ENCODE results near the gene RRBP1.

Gene RRBP1

GRCh38 chr20:17646961-17647301 lies 35.1 kb downstream of the RRBP1 start:
- DNase-seq, result no peak

- no peak for DNase-seq
Measured at GRCh38 chr20:17646209-17646960, 35.7 kb downstream of the RRBP1 start.

GRCh38 chr20:17645546-17646208 lies 36.4 kb downstream of the RRBP1 start:
- DNase-seq, result no peak

DNA sequence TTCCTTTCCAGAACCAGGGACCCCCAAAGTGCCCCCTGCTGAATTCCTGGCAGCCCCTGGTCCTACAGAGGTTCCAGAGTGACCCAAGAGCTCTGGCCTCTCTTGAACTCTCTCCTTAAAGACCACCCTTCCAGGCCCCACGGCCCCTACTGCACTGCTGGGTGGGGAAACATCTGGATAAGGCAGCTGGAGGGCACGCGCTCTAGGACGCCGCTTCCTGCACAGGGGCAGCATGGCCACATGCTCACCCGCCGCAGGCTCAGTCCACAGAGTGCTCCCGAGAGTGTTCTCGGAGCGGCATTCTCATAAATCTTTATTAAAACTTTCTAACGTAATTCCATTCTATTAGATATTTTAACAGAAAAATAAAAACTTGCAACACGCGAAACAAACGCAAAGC lies 37.0 kb downstream of the RRBP1 start:
- no peak for DNase-seq

GRCh38 chr20:17644451-17644850 lies 37.6 kb downstream of the RRBP1 start:
- DNase-seq, result no peak

- DNase-seq, result no peak
Measured at GRCh38 chr20:17643531-17644188, 38.4 kb downstream of the RRBP1 start.

DNA sequence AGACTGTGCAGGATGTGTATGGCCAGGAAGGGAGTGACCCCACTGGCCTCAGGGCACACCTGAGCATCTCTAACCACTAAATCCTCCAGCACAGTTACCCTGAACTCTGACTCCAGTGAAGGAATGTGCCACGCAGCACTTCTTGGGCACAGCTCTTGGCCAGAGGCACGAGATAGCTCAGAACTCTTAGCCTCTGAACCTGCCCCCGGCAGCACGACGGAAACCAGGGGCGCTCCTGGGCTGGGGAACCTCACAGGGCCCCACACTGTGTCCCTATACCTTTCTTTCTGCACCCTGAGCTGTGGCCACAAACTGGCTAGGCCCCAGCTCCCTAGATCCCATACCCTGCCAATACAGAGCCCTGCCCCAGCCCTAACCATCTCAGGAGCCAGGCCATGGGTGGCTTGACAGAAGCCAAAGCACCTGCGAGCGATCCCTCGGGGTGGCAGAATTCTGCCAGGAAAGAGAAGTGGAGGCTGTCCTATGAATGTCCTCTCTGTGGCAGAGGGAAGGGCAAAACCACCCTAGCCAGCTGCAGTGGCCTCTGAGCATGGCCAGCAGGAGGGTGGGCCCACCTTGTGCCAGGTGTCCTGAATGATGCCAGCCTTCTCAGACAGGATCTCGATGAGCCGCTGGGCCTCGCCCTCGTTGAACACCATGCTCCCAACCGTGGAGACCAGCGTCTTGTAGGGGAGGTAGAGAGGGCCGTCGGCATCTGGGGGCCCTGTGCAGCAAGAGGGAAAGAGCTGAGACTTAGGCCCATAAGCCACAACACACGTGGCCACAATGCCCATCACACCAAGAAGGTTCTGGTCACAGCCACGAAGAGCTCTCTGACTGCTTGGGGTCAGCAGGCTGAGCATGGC lies 39.4 kb downstream of the RRBP1 start:
- DNase-seq, result no peak

DNA sequence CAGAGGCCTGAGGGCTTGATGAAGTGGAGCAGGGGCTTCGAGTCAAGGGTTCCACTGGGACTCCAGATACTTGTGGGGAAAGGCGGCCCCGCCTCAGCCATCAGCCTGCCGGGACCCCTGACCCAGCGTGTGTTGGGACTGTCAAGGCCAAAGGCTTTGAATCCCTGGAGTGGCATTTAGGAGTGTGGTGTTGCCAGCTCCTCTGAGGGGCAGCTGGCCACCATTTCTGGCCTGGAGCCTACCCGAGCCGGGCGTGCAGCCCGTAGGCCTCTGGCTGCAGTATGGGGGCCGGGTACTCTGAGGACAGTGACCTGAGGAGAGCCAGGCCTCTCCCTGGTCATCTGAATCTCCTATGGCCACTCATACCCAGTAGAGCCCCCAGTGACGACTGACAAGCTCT lies 40.0 kb downstream of the RRBP1 start:
- DNase-seq, result no peak

DNA sequence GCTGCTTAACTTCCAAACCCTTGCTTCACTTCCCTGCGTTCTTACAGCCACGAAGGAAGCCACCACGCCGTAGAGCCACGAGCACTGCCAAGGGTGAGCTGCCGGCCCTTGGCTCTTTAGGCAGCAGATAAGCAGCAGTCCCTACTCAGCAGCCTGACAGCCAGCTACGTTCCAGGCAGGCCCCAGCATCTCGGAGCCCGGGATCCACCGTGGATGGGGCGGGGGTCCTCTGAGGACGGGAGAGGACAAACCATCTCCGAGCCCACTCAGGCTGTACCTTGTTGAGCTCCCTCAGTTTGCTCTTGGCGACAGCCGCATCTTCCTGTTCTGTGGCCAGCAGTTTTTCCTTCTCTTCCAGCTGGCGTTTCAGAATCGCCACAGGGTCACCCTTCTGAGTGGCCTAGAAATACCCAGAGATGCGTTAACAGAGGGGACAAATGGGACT lies 40.5 kb downstream of the RRBP1 start:
- no peak for DNase-seq

- DNase-seq, result no peak
Measured at GRCh38 chr20:17640875-17641378, 41.1 kb downstream of the RRBP1 start.

- DNase-seq, result no peak
Measured at GRCh38 chr20:17640146-17640874, 41.7 kb downstream of the RRBP1 start.

DNA sequence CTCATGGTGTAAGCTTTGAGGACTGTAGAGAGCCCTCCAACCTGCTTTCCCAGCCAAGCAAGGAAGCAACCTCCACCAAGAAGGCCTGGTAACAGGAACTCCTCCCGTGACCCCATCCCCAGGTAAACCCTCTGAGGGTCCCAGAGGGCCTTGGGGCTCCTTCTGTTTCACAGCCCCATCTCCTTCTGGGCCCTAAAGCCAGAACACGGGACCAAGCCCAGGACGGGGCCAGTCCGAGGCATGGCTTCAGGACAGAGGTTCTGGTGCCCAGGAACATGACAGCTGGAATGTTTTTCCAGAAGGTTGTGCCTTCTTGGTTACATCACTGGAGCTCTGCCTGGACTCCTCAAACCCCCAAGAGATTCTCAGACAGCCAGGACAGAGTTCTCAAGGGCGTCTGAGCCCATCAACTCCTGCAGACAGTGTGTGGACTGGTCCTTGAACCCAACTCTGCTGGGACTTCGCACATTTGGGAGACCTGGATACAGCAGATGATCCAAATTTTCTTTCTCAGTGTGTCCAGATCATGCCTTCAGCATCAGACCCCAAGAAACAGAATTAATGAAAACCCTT lies 43.1 kb downstream of the RRBP1 start:
- no peak for DNase-seq

GRCh38 chr20:17637985-17638640 lies 43.9 kb downstream of the RRBP1 start:
- DNase-seq, result no peak

DNA sequence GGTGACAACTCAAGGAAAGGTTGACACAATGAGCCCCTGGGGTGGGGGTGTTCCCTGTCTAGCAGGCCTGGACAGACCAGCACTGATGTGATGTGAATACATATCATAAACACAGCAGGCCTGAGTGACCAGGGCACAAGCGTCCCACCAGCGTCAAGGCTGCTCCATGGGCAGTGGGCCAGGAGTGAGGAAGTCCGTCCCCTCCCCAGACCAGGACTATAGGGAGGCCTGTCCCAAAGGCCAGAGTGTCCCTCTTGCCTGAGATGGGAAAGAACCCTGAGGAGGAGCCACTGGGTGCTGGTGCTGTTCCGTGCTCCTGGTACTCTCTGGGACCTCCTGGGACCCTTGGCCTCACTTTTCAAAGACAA lies 44.6 kb downstream of the RRBP1 start:
- DNase-seq, result no peak

- DNase-seq, result peak; percentile 78
Measured at GRCh38 chr20:17636523-17637412, 45.3 kb downstream of the RRBP1 start.

- no peak for DNase-seq
Measured at GRCh38 chr20:17635332-17636244, 46.5 kb downstream of the RRBP1 start.

DNA sequence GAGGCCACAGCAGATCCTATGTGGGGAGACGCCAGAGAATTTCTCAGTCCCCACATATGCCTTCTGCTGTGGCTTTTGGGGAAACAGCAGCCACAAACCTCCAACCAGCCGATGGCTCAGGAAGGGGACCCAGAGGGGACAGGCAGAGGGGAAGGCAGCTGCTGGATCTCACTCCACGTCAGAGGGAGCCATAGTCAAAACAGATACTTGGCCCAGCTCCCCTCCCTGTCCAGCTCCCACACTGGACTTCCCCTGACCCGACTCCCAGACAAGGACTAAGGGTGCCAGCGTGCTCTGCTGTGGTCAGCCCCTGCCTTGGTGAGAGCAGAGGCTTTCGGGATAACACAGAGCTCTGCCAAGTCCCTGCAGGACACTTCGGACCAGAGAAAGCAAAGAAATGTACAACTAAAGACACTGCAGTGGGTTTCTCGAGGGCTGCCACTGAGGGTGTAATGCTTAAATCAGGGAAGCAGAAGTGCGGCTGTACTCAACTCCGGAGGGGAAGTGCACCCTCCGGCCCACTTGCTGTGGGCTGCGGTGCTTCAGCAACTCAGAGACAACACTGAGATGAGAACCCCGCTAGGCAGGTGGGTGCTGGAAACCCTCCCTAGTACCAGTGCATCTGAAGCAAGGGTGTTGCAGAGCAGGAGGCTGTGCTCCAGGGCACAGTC lies 47.2 kb downstream of the RRBP1 start:
- DNase-seq, result no peak

GRCh38 chr20:17633850-17634500 lies 48.1 kb downstream of the RRBP1 start:
- DNase-seq, result no peak
